ENCODE results near the gene CRYBA4.

The CRYBA4 gene

GRCh38 chr22:26577081-26577480, 44.7 kb upstream of the CRYBA4 start:
- Histone ChIP-seq H4K20me1 (ENCODE audit: insufficient read depth) (no peaks in the 10 kb centered on the region), H3K79me2 (ENCODE audit: insufficient read depth, low read depth) (peaks cover 81% of the 10 kb centered on the region; the same call in 1 of the 2 replicates), H3K27me3 (ENCODE audit: insufficient read depth, low read depth) (no peaks in the 10 kb centered on the region), H3K9ac (no peak overlapping the region), H3K4me2 (no peak overlapping the region), H3K36me3 (ENCODE audit: insufficient read depth) (no peaks in the 10 kb centered on the region), H3K4me1 (ENCODE audit: low read depth, poor library complexity, severe bottlenecking) (peaks cover 47% of the 10 kb centered on the region), H2AFZ (ENCODE audit: low read depth) (no peak overlapping the region), H3K4me3 (IDR thresholded peaks at IDR 0.05; ENCODE audit: insufficient read depth, low read depth, low read length) (no peak overlapping the region), H3K27ac (no peak overlapping the region)
- TF ChIP-seq CTCF (conservative IDR thresholded peaks at IDR 0.05; ENCODE audit: low read depth, low read length), result no peak

- peak overlapping the region; percentile 71 for H3K4me2 ChIP-seq
- no peak overlapping the region for H3K4me3 ChIP-seq (IDR thresholded peaks at IDR 0.05; ENCODE audit: insufficient read depth, low read depth, low read length)
- H3K79me2 ChIP-seq (ENCODE audit: insufficient read depth, low read depth), result peaks cover 84% of the 10 kb centered on the region
- H3K4me1 ChIP-seq (ENCODE audit: low read depth, poor library complexity, severe bottlenecking), result peaks cover 53% of the 10 kb centered on the region
- peak overlapping the region; percentile 18; the same call in 1 of the 2 replicates for H3K9ac ChIP-seq
- no peaks in the 10 kb centered on the region for H3K27me3 ChIP-seq (ENCODE audit: insufficient read depth, low read depth)
- no peak for TF ChIP-seq CTCF (conservative IDR thresholded peaks at IDR 0.05; ENCODE audit: low read depth, low read length)
- no peaks in the 10 kb centered on the region for H3K36me3 ChIP-seq (ENCODE audit: insufficient read depth)
- no peak overlapping the region for H2AFZ ChIP-seq (ENCODE audit: low read depth)
- H3K27ac ChIP-seq, result peak overlapping the region; percentile 56
- H4K20me1 ChIP-seq (ENCODE audit: insufficient read depth), result no peaks in the 10 kb centered on the region
Observed at GRCh38 chr22:26579331-26579886, 42.4 kb upstream of the CRYBA4 start.

- Histone ChIP-seq H3K27me3 (ENCODE audit: insufficient read depth, low read depth) (no peaks in the 10 kb centered on the region), H3K27ac (peak overlapping the region; percentile 56; the same call in 1 of the 2 replicates), H3K79me2 (ENCODE audit: insufficient read depth, low read depth) (peaks cover 84% of the 10 kb centered on the region), H3K9ac (no peak overlapping the region), H3K4me3 (IDR thresholded peaks at IDR 0.05; ENCODE audit: insufficient read depth, low read depth, low read length) (no peak overlapping the region), H3K36me3 (ENCODE audit: insufficient read depth) (no peaks in the 10 kb centered on the region), H3K4me1 (ENCODE audit: low read depth, poor library complexity, severe bottlenecking) (peaks cover 56% of the 10 kb centered on the region), H4K20me1 (ENCODE audit: insufficient read depth) (no peaks in the 10 kb centered on the region), H2AFZ (ENCODE audit: low read depth) (no peak overlapping the region), H3K4me2 (peak overlapping the region; percentile 71; the same call in 1 of the 2 replicates)
- TF ChIP-seq CTCF (conservative IDR thresholded peaks at IDR 0.05; ENCODE audit: low read depth, low read length), result no peak
Observed at GRCh38 chr22:26580240-26580962, 41.4 kb upstream of the CRYBA4 start.

GRCh38 chr22:26581026-26581425, 40.7 kb upstream of the CRYBA4 start:
- H3K9ac ChIP-seq, result no peak overlapping the region
- no peak overlapping the region for H3K27ac ChIP-seq
- no peaks in the 10 kb centered on the region for H3K36me3 ChIP-seq (ENCODE audit: insufficient read depth)
- H3K4me2 ChIP-seq, result no peak overlapping the region
- H3K4me3 ChIP-seq (IDR thresholded peaks at IDR 0.05; ENCODE audit: insufficient read depth, low read depth, low read length), result no peak overlapping the region
- TF ChIP-seq CTCF (conservative IDR thresholded peaks at IDR 0.05; ENCODE audit: low read depth, low read length), result no peak
- peaks cover 56% of the 10 kb centered on the region for H3K4me1 ChIP-seq (ENCODE audit: low read depth, poor library complexity, severe bottlenecking)
- H3K27me3 ChIP-seq (ENCODE audit: insufficient read depth, low read depth), result no peaks in the 10 kb centered on the region
- H4K20me1 ChIP-seq (ENCODE audit: insufficient read depth), result no peaks in the 10 kb centered on the region
- H3K79me2 ChIP-seq (ENCODE audit: insufficient read depth, low read depth), result peaks cover 84% of the 10 kb centered on the region
- no peak overlapping the region for H2AFZ ChIP-seq (ENCODE audit: low read depth)
